GM21529 (cell line): ENCODE results near the gene LMX1A.

Experiments
- ATAC-seq: cut with Tn5 transposase; IDR thresholded peaks from one replicate; pipeline ENCODE4 v1.9.1; 2021; ENCODE audit not compliant: unreplicated experiment

The LMX1A gene

DNA sequence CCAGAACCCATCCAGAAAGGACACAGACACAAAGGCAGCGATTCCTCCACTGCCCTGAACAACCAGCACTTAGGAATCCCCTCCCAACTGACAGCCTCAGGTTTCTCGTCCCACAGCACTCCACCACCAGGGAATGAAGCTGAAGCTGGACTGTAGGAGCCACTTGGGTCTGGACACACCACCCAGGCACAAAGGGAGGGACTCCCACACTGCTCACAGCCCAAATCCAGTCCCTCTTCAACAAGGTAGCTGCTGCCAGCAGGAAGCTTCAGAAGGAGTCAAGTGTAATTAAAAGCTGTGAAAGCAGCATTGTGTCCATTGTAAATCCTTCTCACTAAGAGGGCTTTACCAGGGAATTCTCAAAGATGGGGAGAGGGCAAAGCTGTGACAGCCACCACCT lies 29.0 kb downstream of the LMX1A start:
- ATAC-seq: no peak

GRCh38 chr1:165325460-165326203 lies 30.9 kb downstream of the LMX1A start:
- no peak for ATAC-seq

- ATAC-seq: no peak
Measured at GRCh38 chr1:165324050-165324449, 32.5 kb downstream of the LMX1A start.

DNA sequence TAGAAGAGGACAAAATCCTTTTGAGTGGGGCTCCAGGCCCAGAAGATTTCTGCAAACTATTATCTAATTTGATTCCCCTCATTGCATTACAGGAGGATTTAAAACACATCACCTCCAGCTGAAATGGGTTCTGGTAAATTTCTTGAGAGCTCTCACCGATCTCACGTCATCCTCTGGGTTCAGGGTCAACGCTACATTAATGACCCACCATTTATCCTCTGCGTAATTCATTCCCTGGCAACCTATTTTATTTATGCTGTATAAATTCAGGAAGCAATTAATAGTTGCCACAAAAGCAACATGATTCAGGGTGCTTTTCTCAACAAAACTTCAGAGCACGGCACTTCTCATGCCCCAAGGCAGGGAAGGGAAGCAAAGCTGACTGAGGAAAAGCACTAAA lies 38.9 kb downstream of the LMX1A start:
- no peak for ATAC-seq

- ATAC-seq: no peak
Measured at GRCh38 chr1:165316153-165316772, 40.3 kb downstream of the LMX1A start.

GRCh38 chr1:165315481-165315880 lies 41.0 kb downstream of the LMX1A start:
- ATAC-seq: no peak

DNA sequence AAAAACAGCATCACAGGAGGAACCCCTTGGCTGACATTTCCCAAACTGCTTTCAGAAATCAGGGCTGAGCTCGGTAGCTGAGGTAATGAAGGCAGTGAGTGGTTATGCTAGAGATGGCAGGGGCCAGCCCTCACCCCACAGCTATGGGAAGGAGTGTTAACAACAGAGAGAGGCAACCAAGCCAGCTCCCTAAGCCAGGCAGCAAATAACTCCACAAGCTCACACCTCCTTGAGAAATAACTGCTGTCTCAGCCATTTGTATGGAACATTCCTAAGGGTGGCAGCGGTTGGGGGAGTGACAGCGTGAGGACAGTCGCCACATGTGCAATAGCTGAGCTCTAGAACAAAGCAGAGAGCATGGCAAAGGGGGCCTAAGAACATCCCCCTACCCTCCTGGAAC lies 42.6 kb downstream of the LMX1A start:
- ATAC-seq: no peak

- no peak for ATAC-seq
Measured at GRCh38 chr1:165312591-165312990, 43.9 kb downstream of the LMX1A start.

- ATAC-seq: no peak
Measured at GRCh38 chr1:165306543-165307434, 49.7 kb downstream of the LMX1A start.

DNA sequence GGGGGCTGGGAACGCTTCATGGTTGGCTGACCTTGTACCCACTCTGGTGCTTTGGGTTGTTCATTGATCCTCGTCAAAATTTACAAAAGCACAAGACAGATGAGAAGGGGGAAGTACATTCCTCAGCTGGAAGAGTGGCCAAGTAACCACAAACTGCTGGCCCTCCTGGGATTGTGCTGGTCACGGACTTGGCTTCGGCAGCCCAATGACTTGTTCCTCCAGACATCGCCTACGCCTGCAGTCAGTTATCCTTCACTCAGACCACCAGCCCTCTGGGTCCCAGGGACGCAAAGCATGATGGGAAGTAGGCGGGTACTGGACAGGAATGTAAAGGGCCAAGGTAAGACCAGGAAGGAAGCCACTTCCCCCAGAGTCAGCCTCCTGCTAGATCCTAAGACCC lies 53.1 kb downstream of the LMX1A start:
- no peak for ATAC-seq

GRCh38 chr1:165300400-165300903 lies 56.1 kb downstream of the LMX1A start:
- ATAC-seq: no peak

DNA sequence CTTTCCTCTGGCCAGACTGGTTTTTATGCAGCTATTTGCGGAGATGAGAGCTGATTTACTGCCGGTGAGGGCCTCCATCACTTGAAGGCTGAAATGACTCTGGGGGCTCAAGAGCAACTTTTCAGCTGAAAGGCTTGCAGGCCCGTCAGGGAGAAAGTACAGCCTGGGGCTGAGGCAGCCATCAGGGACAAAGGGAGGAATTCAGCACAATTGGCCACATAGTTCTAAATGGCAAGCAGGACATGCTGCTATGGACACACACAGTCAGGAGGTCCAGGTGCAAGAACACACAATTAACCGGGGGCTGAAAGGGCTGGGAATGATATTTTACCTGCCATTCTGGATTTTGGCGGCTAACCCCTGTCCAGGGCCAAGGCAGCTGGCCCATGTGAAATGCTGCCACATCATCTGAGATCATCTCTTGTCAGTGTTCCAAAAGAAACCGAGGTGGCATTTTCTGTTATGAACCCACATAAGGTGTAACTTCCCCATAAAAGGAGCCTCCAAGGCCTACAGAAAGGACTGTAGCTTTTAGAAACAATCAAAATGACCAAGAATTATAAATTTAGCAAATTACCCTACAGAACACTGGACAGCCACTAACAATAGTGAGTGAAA lies 58.2 kb downstream of the LMX1A start:
- no peak for ATAC-seq

- no peak for ATAC-seq
Measured at GRCh38 chr1:165296205-165296604, 60.3 kb downstream of the LMX1A start.

- ATAC-seq: no peak
Measured at GRCh38 chr1:165290148-165290547, 66.4 kb downstream of the LMX1A start.

- ATAC-seq: no peak
Measured at GRCh38 chr1:165289556-165289955, 67.0 kb downstream of the LMX1A start.

GRCh38 chr1:165288350-165289120 lies 68.0 kb downstream of the LMX1A start:
- ATAC-seq: no peak

DNA sequence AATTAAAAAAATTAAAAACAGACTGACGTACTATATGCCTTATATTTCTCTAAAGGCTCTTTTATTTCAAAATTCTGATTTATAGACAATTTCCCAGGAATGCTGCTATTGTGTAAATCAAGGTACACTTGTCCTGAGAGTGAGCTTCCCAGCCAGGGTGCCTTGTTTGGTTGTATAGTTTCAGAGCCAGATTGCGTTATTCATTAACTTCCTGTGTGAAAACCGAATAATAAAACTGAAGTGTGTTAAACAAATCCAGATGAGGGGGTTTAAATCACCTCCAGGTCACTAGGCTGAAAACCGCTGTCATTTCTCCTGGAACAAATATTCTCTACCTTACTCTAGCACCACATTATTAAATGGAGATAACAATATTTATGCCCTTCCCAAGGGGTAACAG lies 68.7 kb downstream of the LMX1A start:
- no peak for ATAC-seq

GRCh38 chr1:165287329-165287728 lies 69.2 kb downstream of the LMX1A start:
- ATAC-seq: no peak

GRCh38 chr1:165284454-165284853 lies 72.1 kb downstream of the LMX1A start:
- no peak for ATAC-seq

DNA sequence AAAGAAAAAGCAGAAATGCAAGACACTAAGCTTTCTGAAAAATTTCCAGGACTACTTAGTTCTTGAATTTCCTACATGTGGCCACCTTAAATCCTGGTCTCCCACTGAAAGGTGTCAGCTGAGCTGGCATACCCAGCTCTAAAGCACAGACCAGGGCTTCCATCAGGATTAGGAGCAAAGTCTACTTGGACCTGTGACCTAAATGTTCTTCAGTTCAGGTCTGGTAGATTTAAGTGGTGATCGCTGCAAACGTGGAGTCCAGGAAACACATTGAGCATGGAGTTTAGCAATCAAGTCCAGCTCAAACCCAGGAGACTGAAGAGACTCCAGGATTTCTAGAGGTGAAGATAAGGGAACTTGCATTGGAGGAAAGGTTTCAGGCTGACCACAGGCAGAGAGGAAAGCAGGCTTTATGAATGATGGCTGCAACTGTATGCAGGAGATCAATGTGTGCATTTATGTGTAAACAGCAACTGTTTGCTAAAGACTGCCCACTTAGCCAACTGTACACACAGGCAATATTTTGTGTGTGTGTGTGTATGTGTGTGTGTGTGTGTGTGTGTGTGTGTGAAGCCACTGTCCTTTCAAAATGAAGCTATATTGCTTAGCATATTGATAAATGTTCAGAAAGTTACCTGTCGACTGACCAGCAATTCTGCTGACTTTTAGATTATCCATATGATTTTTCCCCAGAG lies 75.2 kb downstream of the LMX1A start:
- no peak for ATAC-seq
